Colon (tissue), 2 donors: ENCODE results near the gene METTL1.

Experiments
- FAIRE-seq: peaks from 2 replicates; lab custom pipeline; 2012; peaks lifted over from hg19 to GRCh38; lab: Jason Lieb, UNC
- donor health status: control.
- donor health status: control.

The METTL1 gene

DNA sequence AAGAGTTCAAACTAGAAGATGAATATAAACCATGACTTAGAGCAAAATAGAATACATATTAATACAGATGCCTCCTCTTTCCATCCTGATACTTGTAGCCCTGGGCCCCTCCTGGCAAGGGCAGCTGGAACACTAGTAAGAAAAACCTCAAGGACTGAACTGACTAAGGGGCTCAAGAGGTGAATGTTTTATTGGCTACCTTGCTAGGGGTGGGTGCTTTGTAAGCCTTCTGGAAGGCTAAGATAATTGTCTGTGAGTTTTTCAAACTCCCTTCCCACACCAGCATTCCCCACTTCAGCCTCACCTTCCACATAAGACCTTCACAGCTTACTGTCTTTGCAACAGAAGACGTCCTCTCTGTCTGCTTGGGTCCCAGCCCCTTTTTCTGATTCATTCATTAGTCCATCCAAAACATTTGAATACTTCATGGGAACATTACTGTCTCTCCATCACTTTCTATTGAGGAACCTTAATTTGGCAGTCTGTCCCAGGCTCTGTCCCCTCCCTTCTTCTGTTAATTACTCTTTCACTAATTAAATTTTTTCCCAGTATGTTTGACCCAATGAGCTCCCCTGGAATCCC lies 18.1 kb downstream of the METTL1 start:
- no peak for FAIRE-seq

DNA sequence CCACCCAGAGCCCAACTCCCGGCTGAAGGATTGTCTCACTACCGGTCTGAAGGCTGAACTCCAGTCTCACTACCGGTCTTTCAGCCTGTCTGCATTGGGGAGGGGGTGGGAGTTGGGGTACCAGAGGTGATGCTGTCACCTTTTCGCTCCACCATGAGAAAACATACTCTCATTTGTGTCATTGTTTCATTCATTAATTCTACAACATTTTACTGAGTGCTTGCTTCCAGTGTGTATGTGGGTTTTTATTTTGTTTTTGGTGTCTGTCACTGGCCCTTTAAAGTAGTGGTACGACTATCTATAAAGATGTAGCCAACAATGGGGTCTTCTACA lies 19.3 kb downstream of the METTL1 start:
- no peak for FAIRE-seq

DNA sequence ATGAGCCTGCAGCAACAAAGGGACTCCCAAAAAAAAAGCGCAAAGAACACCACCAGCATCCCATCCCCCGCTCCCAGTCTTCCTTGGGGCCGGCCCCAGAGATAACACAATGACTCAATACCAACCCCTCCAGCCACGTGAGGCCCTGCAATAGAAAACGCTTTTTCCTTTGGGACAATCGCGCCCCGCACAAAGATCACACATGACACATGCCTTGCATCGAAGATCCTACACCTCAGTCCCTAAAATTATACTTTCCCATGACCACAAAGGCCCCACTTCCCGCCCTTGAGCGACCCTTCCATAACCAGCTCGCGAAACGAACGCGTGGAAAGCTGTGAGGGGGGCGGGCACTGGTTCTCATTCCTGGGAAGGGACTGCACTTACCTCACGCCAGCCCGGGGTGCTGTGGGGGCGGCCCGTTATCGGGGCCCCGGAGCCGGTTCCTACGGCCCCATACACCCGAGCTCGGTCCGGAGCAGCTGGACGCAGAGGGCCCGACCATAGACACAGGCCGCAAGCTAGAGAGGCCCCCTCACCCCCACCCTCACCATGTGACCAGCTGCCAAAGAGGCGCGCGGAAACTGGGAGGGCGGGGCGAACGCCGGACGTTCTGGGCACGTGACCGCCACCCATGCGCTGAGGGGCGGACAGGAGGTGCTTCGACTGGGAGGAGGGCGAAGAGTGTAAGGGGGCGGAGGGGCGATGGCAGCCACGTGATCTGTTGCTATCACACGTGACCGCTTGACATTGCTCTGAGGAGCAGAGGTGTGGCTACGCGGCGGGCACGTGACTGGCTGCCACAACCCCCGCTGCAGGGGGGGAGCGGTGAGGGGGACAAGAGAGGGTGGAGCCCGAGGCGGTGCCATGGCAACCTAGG lies 19.9 kb downstream of the METTL1 start, which contains the start of gene CDK4:
Gene CDK4, minus strand, starts transcription at position 523 of the 880 bp plus-strand sequence. CDS start 593 bp downstream, outside the sequence.
- no peak for FAIRE-seq

DNA sequence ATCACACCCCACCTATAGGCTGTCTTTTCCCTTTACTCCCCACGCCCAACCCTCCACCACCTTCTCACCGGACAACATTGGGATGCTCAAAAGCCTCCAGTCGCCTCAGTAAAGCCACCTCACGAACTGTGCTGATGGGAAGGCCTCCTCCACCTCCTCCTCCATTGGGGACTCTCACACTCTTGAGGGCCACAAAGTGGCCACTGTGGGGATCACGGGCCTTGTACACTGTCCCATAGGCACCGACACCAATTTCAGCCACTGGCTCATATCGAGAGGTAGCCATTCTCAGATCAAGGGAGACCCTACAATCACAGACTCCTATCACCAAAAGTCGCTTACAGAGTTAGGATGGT lies 20.5 kb downstream of the METTL1 start:
- FAIRE-seq: no peak

DNA sequence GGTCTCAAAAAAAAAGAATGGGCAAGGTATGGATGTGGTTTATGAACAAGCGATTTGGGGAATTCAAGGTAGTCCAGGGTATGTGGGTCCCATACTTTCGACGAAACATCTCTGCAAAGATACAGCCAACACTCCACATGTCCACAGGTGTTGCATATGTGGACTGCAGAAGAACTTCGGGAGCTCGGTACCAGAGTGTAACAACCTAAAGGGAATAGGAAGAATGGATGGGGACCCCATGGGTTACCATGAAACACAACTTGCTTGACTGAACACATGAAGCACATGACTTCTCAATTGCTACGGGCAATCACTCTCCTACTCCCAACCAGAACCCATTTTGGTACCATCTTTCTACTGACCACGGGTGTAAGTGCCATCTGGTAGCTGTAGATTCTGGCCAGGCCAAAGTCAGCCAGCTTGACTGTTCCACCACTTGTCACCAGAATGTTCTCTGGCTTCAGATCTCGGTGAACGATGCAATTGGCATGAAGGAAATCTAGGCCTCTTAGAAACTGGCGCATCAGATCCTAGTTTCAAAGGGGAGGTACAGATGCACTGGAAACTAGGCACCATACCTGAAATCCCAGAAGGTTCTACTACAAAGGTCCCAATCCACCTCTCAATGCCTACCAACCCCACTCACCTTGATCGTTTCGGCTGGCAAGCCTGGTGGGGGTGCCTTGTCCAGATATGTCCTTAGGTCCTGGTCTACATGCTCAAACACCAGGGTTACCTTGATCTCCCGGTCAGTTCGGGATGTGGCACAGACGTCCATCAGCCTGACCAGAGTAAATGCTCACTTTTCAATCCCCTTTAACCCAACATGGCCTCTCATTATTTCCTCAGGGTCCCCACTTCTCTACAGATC lies 21.1 kb downstream of the METTL1 start:
- FAIRE-seq: no peak

DNA sequence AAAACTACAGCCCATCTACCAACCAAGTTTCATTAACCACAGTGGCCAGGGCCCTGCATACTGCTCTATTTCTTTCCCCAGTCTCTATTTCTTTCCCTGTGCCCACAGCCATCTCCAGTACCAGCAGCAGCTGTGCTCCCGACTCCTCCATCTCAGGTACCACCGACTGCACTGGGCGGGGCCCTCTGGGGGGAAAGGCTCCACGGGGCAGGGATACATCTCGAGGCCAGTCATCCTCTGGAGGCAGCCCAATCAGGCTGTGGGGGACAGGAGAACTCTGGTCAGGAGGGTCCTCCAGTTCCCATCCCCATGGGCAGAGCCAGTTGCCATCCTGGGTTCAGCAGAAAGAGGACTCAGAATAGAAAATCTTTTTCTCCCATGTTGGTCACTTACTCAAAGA lies 22.8 kb downstream of the METTL1 start:
- no peak for FAIRE-seq

DNA sequence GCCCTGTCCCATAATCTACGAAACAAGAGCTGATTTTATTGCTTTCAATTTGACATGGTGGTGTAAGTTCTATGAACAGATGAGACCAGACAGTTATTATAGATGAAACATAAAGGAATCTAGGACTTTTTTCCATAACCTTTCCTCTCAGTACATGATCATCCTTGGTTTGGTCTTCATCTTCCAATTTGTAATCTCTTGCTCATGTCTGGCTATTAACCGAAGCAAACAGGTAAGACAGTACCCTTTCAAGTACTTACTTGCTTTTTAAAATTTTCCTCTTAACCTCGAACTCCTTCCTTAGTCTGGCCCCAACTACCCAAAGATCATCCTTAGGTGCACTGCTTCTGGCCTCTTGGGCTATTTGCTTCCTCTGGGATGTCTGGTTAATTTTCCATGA lies 25.9 kb downstream of the METTL1 start:
- FAIRE-seq: no peak

DNA sequence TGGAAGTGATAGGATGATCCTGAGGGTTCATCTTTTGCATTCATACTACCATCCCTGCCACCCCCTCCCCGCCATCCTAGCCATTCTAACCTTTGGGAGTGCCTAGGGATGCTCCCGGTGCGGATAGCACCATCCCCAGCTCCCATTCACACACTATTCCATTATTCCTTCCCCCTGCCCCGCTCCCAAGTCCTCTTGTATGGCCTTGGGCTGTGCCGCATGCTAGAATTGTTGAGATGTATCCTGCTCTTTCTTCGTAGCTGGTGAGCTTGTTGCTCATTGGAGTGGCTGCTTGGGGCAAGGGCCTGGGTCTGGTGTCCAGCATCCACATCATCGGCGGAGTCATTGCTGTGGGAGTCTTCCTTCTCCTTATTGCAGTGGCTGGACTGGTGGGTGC lies 26.4 kb downstream of the METTL1 start:
- no peak for FAIRE-seq

DNA sequence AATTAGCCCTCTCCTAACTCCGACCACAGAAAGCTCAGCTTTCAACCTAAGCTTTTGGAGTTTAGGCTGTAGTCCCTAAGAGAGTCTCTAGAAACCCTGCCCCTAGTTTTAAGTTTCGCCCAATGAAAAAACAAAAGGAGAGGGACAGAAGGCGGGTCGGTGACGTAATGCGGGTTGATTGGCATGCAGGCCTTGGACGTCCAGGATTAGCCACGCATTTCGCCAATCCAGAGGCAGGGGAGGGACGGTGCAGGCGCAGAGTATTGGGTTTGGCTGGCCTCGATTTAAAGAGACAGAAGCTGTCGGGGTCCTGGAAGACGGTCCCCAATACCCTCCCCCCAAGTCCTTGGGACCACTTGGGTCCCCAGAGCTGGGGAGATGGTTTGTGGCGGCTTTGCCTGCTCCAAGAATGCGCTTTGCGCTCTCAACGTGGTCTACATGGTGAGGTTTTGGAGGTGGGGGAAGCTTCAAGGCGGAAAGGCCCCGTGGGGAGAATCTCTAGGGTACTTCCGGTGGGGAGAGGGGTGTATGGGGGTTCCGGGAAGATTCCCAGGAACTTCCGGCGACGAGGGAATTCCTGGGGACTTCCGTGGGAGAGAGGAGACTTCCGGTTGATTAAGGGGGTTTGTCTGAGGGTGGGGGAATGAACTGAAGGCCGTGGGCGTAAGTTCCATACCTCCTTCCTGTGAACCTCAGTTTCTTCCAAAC lies 27.0 kb downstream of the METTL1 start, which contains the start of gene TSPAN31:
Gene TSPAN31, plus strand, starts transcription at position 263 of the 708 bp plus-strand sequence. Its CDS starts 116 bp downstream, at position 379.
- no peak for FAIRE-seq

DNA sequence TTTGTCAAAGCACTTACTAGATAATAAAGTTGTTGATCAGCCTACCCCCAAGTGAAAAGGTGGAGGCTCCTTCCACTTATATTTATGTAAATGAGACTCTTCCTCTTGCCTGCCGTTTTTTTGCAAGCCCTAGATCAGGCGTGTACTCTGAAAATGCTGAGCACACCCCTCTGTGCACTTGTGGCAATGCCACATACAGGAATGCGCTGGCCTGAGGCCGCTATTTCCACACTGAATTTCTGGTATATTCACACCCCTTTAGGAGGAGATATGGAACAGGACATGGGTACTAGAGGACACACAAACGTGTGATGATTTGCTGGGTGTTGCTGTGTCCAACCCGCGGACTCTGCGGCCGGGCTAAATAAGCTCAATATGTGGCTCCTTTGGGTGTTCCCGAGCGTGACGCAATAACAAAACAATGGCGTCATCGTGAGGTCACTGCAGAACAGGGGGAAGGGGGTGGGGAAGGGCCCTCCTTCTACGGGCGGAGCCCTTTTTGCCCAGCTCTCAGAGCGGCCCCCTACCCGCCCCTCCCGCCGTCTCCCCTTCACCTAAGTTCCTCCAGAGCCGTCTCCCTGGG lies 27.6 kb downstream of the METTL1 start:
- no peak for FAIRE-seq

DNA sequence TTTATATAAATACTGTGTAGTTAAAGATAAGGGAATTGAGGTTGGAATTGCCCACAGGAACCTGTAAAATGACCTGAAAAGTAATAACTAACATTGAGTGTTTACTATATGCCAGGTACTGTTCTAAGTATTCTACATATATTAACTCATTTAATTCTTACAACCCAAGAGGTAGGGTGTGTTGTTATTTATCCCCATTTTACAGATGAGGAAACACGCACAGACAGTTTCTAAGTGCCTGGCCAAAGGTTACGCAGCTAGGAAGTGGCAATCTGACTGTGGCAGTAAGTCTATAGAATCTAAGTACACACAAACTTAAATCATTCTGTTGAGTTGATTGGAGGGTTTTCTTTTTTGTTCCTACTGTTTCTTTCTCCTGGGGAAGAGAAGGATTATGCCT lies 28.1 kb downstream of the METTL1 start:
- FAIRE-seq: no peak

DNA sequence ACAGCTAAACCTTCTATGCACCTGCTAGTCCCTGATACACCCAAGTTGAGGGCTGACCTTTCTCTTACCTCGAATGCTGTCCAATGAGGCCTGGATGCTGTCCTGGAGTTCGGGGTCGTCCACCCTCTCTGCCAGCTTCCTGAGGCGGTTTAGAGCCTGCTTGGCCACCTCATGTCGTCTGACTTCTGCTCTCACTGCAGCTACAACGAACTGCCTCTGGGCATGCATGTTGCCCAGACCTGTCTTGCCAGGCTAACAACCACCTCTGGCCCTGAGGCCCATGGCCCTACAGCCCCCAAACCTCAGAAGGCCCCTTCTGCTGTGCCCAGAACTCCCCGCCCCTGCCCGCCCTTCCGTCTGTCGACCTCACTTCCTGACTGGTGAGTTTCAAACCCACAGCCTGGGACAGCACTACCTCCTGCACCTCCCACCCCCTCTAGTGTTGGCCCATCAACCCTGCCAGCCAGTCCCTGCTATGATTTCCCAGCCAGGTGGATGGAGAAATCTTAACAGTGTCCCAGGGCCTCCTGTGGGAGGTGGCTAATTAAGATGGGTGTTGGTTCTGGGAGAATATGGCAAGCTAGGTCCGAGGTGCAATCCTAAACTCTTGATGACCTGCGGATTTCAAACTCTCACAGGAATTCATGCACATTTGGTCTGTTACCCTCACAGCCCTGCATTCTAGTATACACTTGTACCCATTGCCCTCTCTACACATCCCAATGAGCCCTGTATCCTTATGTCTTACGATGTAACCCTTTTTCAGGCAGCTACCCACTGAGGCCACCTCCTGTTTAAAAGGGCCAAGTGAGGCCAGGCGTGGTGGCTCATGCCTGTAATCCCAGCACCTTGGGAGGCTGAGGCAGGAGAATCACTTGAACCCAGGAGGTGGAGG lies 29.8 kb downstream of the METTL1 start:
- FAIRE-seq: no peak

DNA sequence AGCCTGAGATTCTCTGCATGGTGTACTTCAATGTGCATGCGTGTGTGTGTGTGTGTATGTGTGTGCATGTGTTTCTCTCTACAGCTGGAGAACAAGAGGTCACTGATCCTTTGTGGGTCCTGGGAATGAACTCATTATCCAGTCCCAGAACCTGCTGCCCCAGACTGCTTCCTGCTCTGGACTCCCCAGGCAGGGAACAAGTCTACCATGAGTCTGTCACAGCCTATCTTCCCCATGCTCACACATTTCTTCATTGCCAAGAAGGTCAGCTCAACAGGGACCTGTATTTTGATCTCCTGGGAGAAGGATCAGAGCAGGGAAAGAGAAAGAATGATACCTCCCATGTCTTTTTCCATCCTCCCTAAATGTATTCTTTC lies 30.5 kb downstream of the METTL1 start:
- FAIRE-seq: no peak

DNA sequence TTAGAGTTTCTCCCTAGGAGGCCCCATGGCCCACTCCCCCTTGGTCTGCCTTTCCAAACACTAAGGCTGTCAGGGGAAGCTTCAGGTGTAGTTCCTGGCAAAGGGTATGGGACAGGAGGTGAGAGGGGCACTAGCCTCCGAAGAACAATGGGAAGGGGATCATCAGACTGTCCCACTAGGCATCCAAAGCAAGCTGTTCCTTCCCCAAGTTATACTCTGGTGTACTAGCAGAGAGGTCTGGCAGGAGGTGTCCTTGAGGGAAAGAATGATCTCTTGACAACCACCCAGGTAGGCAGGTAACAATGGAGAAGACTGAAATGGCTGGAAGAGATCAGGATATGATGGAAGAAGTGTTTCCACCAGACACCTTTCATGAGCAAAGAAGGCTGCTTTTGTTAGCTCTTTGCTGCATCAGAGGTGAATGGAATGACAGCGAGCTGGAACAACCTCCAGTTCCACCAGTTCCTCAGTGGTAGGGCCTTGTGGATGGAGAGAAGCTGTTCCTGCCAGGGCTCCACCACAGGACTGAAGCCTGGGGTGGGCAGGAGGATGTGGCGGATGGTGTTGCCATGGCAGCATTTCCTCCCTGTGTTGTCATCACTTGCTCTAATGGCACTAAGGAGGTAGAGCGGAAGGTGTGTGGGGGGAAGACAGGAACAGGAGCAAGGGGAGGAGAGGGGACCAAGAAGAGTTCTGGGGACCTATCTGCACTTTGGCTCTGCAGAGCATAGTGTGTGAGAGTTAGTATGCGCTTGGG lies 31.1 kb downstream of the METTL1 start:
- no peak for FAIRE-seq

DNA sequence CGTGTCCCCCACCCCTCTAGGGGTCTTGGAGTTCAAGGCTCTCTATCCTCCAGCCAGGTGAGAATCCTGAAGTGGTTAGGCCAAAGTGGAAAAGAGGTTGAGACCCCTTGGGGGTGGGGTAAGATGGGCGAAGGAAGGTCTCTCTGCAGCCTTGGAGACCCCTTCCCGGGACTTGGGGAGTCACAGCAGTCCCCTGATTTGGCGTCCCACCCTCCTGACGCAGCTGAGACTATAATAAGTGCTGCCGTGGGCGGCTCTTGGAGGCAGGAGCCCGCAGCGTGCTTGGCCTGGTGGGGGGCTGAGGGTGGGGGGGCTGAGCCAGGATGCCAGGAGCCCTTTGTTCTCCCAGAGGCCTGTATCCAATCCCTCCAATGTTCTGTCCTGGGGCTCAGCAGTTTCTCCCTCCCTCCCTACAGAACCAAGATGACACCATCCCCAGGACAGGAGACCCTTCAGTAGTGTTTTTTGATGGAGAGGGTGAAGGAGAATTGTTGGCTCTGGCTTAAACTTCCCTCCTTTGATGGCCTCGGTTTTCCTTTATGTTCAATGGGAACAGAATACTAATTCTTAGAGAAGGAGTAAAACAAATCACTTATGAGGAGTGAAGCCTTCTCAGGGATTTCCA lies 31.9 kb downstream of the METTL1 start:
- no peak for FAIRE-seq

DNA sequence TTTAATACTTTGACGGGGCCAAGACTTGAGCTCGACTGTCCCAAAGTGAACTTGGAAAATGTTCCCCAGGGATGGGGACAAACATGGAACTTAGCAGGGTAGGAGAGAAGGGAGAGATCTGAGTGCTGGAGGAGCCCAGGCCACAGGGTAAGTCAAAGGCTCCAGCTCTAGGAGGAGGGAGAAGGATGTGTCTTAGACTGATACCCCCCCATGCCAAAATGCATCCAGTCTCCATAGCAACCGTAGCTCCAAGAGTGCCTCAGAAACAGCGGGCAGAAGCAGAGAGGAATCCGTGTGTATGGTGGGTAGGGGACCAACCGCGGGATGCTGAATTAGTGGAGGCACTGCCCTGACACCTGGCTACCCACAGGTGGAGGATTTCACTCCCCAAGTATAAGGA lies 32.5 kb downstream of the METTL1 start:
- no peak for FAIRE-seq

DNA sequence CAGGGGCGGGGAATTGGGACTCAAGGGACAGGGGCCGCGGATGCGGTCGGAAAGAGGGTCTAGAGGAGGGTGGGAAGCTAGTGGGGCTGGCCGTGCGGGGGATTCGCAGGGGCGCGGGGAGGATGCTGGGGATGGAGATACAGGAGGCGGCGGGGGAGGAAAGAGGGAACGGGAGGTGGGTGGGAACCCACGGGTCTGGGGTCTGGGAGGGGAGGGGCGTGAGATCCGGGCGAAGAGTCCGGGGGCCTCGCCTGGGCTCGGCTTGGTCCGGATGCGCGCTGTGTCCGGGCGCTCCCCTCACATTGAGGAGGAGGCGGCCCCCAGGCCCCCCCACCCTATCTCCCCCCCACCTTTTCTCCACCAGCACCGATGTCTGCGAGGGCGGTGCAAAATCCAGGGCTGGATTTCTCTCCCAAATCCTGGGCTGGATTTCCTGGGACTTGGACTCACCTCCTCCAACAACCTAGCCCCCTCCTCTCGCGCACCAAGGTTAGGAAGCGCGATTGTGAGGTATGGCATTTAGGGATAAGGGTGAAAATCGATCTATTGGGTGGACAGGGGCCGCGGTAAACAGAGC lies 33.2 kb downstream of the METTL1 start, which contains the start of gene AGAP2:
Gene AGAP2, minus strand, starts transcription at position 82 of the 577 bp plus-strand sequence. CDS start 496 bp downstream, outside the sequence.
- FAIRE-seq: no peak

DNA sequence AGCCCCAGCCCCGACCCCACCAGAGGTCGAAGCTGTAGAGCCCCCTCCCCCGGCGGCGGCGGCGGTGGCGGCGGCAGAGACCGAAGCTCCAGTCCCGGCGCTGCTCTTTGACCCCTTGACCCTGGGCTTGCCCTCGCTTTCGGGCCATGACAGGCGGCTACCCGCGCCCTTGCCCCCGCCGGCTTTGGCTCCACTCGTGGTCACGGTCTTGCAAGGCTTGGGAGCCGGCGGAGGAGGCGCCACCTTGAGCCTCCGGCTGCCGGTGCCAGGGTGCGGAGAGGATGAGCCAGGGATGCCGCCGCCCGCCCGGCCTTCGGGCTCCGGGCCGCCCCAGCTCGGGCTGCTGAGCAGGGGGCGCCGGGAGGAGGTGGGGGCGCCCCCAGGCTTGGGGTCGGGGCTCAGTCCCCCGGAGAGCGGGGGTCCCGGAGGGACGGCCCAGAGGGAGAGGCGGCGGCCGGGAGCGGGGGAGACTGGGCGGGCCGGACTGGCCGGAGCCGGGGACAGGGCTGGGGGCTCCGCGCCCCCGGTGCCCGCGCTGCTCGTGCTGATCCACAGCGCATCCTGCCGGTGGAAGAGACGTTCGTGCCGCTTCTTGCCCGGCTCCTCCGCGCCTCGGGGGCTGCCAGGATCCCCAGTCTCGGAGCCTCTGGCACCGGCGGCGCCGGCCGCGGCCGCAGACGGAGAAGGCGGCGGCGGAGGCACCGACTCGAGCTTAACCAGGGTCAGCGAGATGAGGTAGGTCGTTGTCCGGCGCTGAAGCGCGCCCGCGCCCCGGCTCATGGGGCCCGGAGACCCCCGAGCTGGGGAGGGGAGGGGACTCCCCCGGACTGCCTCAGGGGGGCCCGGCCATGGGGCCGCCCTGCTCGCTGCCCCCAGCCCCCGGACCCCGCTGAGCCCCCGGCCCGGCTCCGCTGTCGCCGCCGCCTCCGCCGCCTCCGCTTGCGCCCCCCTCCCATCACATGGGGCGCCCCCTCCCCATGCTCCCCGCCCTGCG lies 34.1 kb downstream of the METTL1 start:
- FAIRE-seq: no peak
